ENCODE measurements around the gene PLAGL1. TPM values are rescaled to one million over a fixed set of nuclear protein-coding genes. Genes with fewer than 3 reads are reported as not detected.

Gene PLAGL1
- total RNA-seq, 2 experiments from 2014 or later = 19.0 to 20.7 TPM

- intact Hi-C loops (cut with micrococcal nuclease) = loop anchor here (10.0 kb wide), 1 partner anchor 362 kb away; no protein-coding TSS in a partner anchor
- no peak overlapping the region for H3K4me3 Mint-ChIP-seq
- POLR2A ChIA-PET = no interaction called here
- CTCF ChIA-PET = interaction anchor here (0.7 to 10.9 kb wide), 2 partner anchors 76 to 135 kb away, joined by 3 to 173 read pairs; no protein-coding TSS in a partner anchor
- no peak overlapping the region for H3K27ac Mint-ChIP-seq
- H3K27me3 Mint-ChIP-seq = no peaks in the 10 kb centered on the region
- H3K4me1 Mint-ChIP-seq (ENCODE audit: low read depth) = peaks cover 10% of the 10 kb centered on the region
- no peaks in the 10 kb centered on the region for H3K36me3 Mint-ChIP-seq (ENCODE audit: low read depth)
- peaks cover 4% of the 10 kb centered on the region for H3K9me3 Mint-ChIP-seq
- no peak for DNase-seq
- no peak for TF ChIP-seq CTCF (IDR thresholded peaks at IDR 0.05)
- no peak for ATAC-seq
These were observed 71.0 kb downstream of the PLAGL1 start for GRCh38 chr6:143936778-143937667.

GRCh38 chr6:143936347-143936746, 71.7 kb downstream of the PLAGL1 start:
- Mint-ChIP-seq H3K4me3 (no peak overlapping the region), H3K36me3 (ENCODE audit: low read depth) (peaks cover 3% of the 10 kb centered on the region), H3K27me3 (no peaks in the 10 kb centered on the region), H3K27ac (no peak overlapping the region), H3K9me3 (peaks cover 4% of the 10 kb centered on the region), H3K4me1 (ENCODE audit: low read depth) (peaks cover 7% of the 10 kb centered on the region)
- ChIA-PET CTCF (interaction anchor here (10.9 kb wide), 1 partner anchor 76 kb away, joined by 173 read pairs; no protein-coding TSS in a partner anchor), POLR2A (no interaction called here)
- no peak for ATAC-seq
- TF ChIP-seq CTCF (IDR thresholded peaks at IDR 0.05) = no peak
- intact Hi-C loops (cut with micrococcal nuclease) = loop anchor here (10.0 kb wide), 1 partner anchor 362 kb away; no protein-coding TSS in a partner anchor
- DNase-seq = no peak

GRCh38 chr6:143934867-143935266, 73.2 kb downstream of the PLAGL1 start:
- Mint-ChIP-seq H3K36me3 (ENCODE audit: low read depth) (peaks cover 5% of the 10 kb centered on the region), H3K4me1 (ENCODE audit: low read depth) (peaks cover 5% of the 10 kb centered on the region), H3K27ac (no peak overlapping the region), H3K27me3 (no peaks in the 10 kb centered on the region), H3K4me3 (no peak overlapping the region), H3K9me3 (peaks cover 10% of the 10 kb centered on the region)
- TF ChIP-seq CTCF (IDR thresholded peaks at IDR 0.05) = no peak
- intact Hi-C loops (cut with micrococcal nuclease) = loop anchor here (10.0 kb wide), 1 partner anchor 360 kb away; no protein-coding TSS in a partner anchor
- ATAC-seq = no peak
- ChIA-PET CTCF (interaction anchor here (1.0 to 2.6 kb wide), 2 partner anchors 9 to 78 kb away, joined by 4 to 9 read pairs; no protein-coding TSS in a partner anchor), POLR2A (no interaction called here)
- no peak for DNase-seq

- ChIA-PET CTCF (interaction anchor here (1.0 to 2.6 kb wide), 3 partner anchors 9 to 79 kb away, joined by 4 to 9 read pairs (median 5); no protein-coding TSS in a partner anchor), POLR2A (no interaction called here)
- Mint-ChIP-seq H3K27ac (no peak overlapping the region), H3K27me3 (no peaks in the 10 kb centered on the region), H3K4me3 (no peak overlapping the region), H3K36me3 (ENCODE audit: low read depth) (peaks cover 5% of the 10 kb centered on the region), H3K9me3 (peaks cover 10% of the 10 kb centered on the region), H3K4me1 (ENCODE audit: low read depth) (peaks cover 3% of the 10 kb centered on the region)
- intact Hi-C loops (cut with micrococcal nuclease) = loop anchor here (10.0 kb wide), 1 partner anchor 360 kb away; no protein-coding TSS in a partner anchor
- TF ChIP-seq CTCF (IDR thresholded peaks at IDR 0.05) = no peak
- DNase-seq (no peak), ATAC-seq (no peak)
These were observed 73.7 kb downstream of the PLAGL1 start for GRCh38 chr6:143934331-143934730.

GRCh38 chr6:143929975-143930374, 78.1 kb downstream of the PLAGL1 start:
- ATAC-seq (no peak), DNase-seq (no peak)
- no peak overlapping the region for H3K4me3 Mint-ChIP-seq
- peaks cover 1% of the 10 kb centered on the region for H3K27me3 Mint-ChIP-seq
- no peaks in the 10 kb centered on the region for H3K4me1 Mint-ChIP-seq (ENCODE audit: low read depth)
- intact Hi-C loops (cut with micrococcal nuclease) = loop anchor here (10.0 kb wide), 1 partner anchor 355 kb away; no protein-coding TSS in a partner anchor
- no peak overlapping the region for H3K27ac Mint-ChIP-seq
- H3K9me3 Mint-ChIP-seq = peaks cover 14% of the 10 kb centered on the region
- H3K36me3 Mint-ChIP-seq (ENCODE audit: low read depth) = peaks cover 5% of the 10 kb centered on the region
- CTCF ChIA-PET = no interaction called here
- POLR2A ChIA-PET = no interaction called here
- TF ChIP-seq CTCF (IDR thresholded peaks at IDR 0.05) = no peak

All from activated CD8-positive, alpha-beta T cell treated with anti-CD3 and anti-CD28 coated beads for 36 hours (primary cell).